ENCODE results near the gene OR7G2.

- no peak for TF ChIP-seq CTCF (IDR thresholded peaks at IDR 0.05)
- no peak for TF ChIP-seq POLR2A (IDR thresholded peaks at IDR 0.05)
Observed at GRCh38 chr19:9115307-9115813, 8.1 kb upstream of the OR7G2 start, which contains the start of gene OR7G1.

Measured in uterus (tissue), 2 donors.